HepG2 (cell line): Measurements from ENCODE around the gene TMED6. TPM values are rescaled to one million over a fixed set of nuclear protein-coding genes. Genes with fewer than 3 reads are reported as not detected.

ENCODE experiments used
- ATF2 ChIP-seq: sonication (generic); formaldehyde crosslinking; IDR thresholded peaks from 2 replicates; pipeline ENCODE4 v1.4.0; 2020; ENCODE audit warnings: missing genetic modification reagents
- DBP ChIP-seq: sonication (generic); formaldehyde crosslinking; IDR thresholded peaks from 2 replicates; pipeline ENCODE4 v1.4.0; 2020; ENCODE audit warnings: missing genetic modification reagents; ENCODE audit errors: not compliant biosample characterization
- FOSL2 ChIP-seq: sonication (generic); formaldehyde crosslinking; IDR thresholded peaks from 2 replicates; pipeline ENCODE4 v1.4.0; 2020; ENCODE audit warnings: missing genetic modification reagents
- HIC2 ChIP-seq: sonication (generic); formaldehyde crosslinking; IDR thresholded peaks from 2 replicates; pipeline ENCODE4 v1.9.0; 2022; ENCODE audit warnings: low read depth, missing genetic modification reagents
- LRRFIP1 ChIP-seq: sonication (generic); formaldehyde crosslinking; conservative IDR thresholded peaks from 2 replicates; pipeline ENCODE4 v1.4.0; 2020; ENCODE audit warnings: missing genetic modification reagents
- NR2F6 ChIP-seq, 2 experiments: IDR thresholded peaks; 2 replicates each; pipeline ENCODE4 v1.6.1; 2016; ENCODE audit warnings: antibody characterized with exemption in 1 of 2, mild to moderate bottlenecking in 1 of 2
- PHF5A ChIP-seq: IDR thresholded peaks from one replicate; pipeline ENCODE4 v1.6.1; 2018; ENCODE audit warnings: low read depth, missing genetic modification reagents; ENCODE audit not compliant: unreplicated experiment
- PITX1 ChIP-seq: sonication (generic); formaldehyde crosslinking; IDR thresholded peaks from 2 replicates; pipeline ENCODE4 v1.5.1; 2020; ENCODE audit warnings: mild to moderate bottlenecking, missing genetic modification reagents
- POLR2G ChIP-seq: fragments of 200-400 bp; formaldehyde crosslinking; IDR thresholded peaks from 2 replicates; pipeline ENCODE4 v1.6.1; 2018; ENCODE audit warnings: mild to moderate bottlenecking, low read depth, low read length, moderate library complexity
- PPARG ChIP-seq: conservative IDR thresholded peaks from 2 replicates; pipeline ENCODE4 v1.6.1; 2016; ENCODE audit warnings: missing biosample characterization, missing genetic modification reagents
- RBFOX2 ChIP-seq: fragments of 200-400 bp; formaldehyde crosslinking; IDR thresholded peaks from 2 replicates; pipeline ENCODE4 v1.6.1; 2017; ENCODE audit warnings: low read depth, mild to moderate bottlenecking, low read length
- SALL2 ChIP-seq: sonication (generic); formaldehyde crosslinking; IDR thresholded peaks from 2 replicates; pipeline ENCODE4 v1.8.1; 2023; ENCODE audit warnings: mild to moderate bottlenecking, missing genetic modification reagents, inconsistent platforms
- SP2 ChIP-seq: sonication (generic); formaldehyde crosslinking; IDR thresholded peaks from 2 replicates; pipeline ENCODE4 v1.5.1; 2020; ENCODE audit warnings: mild to moderate bottlenecking, missing genetic modification reagents
- TCF7 ChIP-seq: sonication (generic); IDR thresholded peaks from 2 replicates; pipeline ENCODE4 v1.6.1; 2016; ENCODE audit warnings: antibody characterized with exemption, low read depth
- YEATS4 ChIP-seq: sonication (generic); formaldehyde crosslinking; IDR thresholded peaks from 2 replicates; pipeline ENCODE4 v1.4.0; 2020; ENCODE audit warnings: missing genetic modification reagents, borderline replicate concordance
- ZBTB37 ChIP-seq: sonication (generic); formaldehyde crosslinking; IDR thresholded peaks from 2 replicates; pipeline ENCODE4 v1.4.0; 2020; ENCODE audit warnings: mild to moderate bottlenecking, missing genetic modification reagents
- ZGPAT ChIP-seq: IDR thresholded peaks from 2 replicates; pipeline ENCODE4 v1.6.1; 2016; ENCODE audit warnings: mild to moderate bottlenecking
- polyA plus RNA-seq, 8 experiments: library from polyadenylated mRNA; depleted of rRNA in 3 of 8; stranded (reverse) in 7 of 8; unstranded in 1 of 8; fragments of >200 nt; fragmentation: Illumina TruSeq in 4 of 8; extraction: Trizol in 4 of 8; gene quantifications; 2 replicates each; pipeline versions ENCODE4 v1.2.1 to v1.2.3, GENCODE V29; 2011 to 2016; ENCODE audit warnings: low read depth in 4 of 8, missing spikeins in 1 of 8, mixed read lengths in 1 of 8; ENCODE audit not compliant: insufficient read depth in 1 of 8
- total RNA-seq, 5 experiments: library from RNA; depleted of rRNA; stranded (reverse); fragments of >200 nt; fragmentation: Illumina TruSeq; extraction: Trizol; gene quantifications; 2 replicates each; pipeline ENCODE4 v1.2.3, GENCODE V29; 2016; ENCODE audit warnings: low read depth in 1 of 5

TMED6 gene
- total and polyA plus RNA-seq, 2 of the 13 experiments (the other 11 are each of a cell fraction or from before 2014, with no cell fraction given) = 9.8 to 14.4 TPM

- TF ChIP-seq HIC2 (CRISPR knock-in tag) (no peak), NR2F6 (IDR thresholded peaks at IDR 0.05) (no peak), NR2F6 (CRISPR knock-in tag; IDR thresholded peaks at IDR 0.05) (peak; percentile 57; the same call in 1 of the 2 replicates), FOSL2 (CRISPR knock-in tag) (peak; percentile 32; the same call in 1 of the 2 replicates), PITX1 (0 out of 2 replicates have a peak, but pooled peaks have one; percentile 23), ZBTB37 (CRISPR knock-in tag) (no peak), SP2 (no peak; the same call in 1 of the 2 replicates), ZGPAT (CRISPR knock-in tag) (peak; percentile 54), LRRFIP1 (CRISPR knock-in tag) (no peak), DBP (CRISPR knock-in tag) (no peak), POLR2G (peak; percentile 83), SALL2 (peak; percentile 84), PPARG (CRISPR knock-in tag) (0 out of 2 replicates have a peak, but pooled peaks have one; percentile 8), TCF7 (no peak), PHF5A (peak; percentile 92), ATF2 (peak; percentile 54), RBFOX2 (peak; percentile 93), YEATS4 (CRISPR knock-in tag) (peak; percentile 84)
Measured at GRCh38 chr16:69310653-69311532, 40.7 kb downstream of the TMED6 start, which contains the start of gene VPS4A (continued).
